H9 (cell line): Measurements from ENCODE around the gene MID1. TPM values are rescaled to one million over a fixed set of nuclear protein-coding genes. Genes with fewer than 3 reads are reported as not detected.

Experiments used
- DNase-seq: peaks from one replicate; pipeline ENCODE4 v3.0.0-alpha.2; 2017
- H2AFZ ChIP-seq: one replicate; pipeline ENCODE4 v1.6.1; 2013; ENCODE audit warnings: mild to moderate bottlenecking, low read length, control low read depth, moderate library complexity
- H2AK5ac ChIP-seq: 2 replicates; pipeline ENCODE4 v1.6.1; 2013; ENCODE audit warnings: low read length, control low read depth, mixed read lengths; ENCODE audit not compliant: insufficient read length
- H2BK120ac ChIP-seq: one replicate; pipeline ENCODE4 v1.6.1; 2013; ENCODE audit warnings: low read depth, mild to moderate bottlenecking, low read length, control low read depth, inconsistent platforms; ENCODE audit not compliant: poor library complexity, severe bottlenecking
- H2BK12ac ChIP-seq: 2 replicates; pipeline ENCODE4 v1.6.1; 2013; ENCODE audit warnings: low read length, control low read depth, mixed read lengths, low read depth; ENCODE audit not compliant: insufficient read length
- H2BK15ac ChIP-seq: 2 replicates; pipeline ENCODE4 v1.6.1; 2013; ENCODE audit warnings: low read depth, low read length, control low read depth
- H2BK20ac ChIP-seq: one replicate; pipeline ENCODE4 v1.6.1; 2013; ENCODE audit warnings: low read depth, mild to moderate bottlenecking, low read length, control low read depth, inconsistent platforms; ENCODE audit not compliant: poor library complexity, severe bottlenecking
- H2BK5ac ChIP-seq: 2 replicates; pipeline ENCODE4 v1.6.1; 2013; ENCODE audit warnings: low read length, control low read depth, mixed read lengths; ENCODE audit not compliant: insufficient read length
- H3K14ac ChIP-seq: 2 replicates; pipeline ENCODE4 v1.6.1; 2013; ENCODE audit warnings: low read length, control low read depth; ENCODE audit not compliant: insufficient read depth
- H3K18ac ChIP-seq: 2 replicates; pipeline ENCODE4 v1.6.1; 2013; ENCODE audit warnings: low read depth, mild to moderate bottlenecking, mixed read lengths, low read length, control low read depth; ENCODE audit not compliant: insufficient read length
- H3K23ac ChIP-seq: 2 replicates; pipeline ENCODE4 v1.6.1; 2013; ENCODE audit warnings: low read length, control low read depth, mixed read lengths, low read depth; ENCODE audit not compliant: insufficient read length
- H3K23me2 ChIP-seq: 2 replicates; pipeline ENCODE4 v1.6.1; 2013; ENCODE audit warnings: low read depth, mild to moderate bottlenecking, mixed read lengths, low read length, control low read depth; ENCODE audit not compliant: insufficient read length, poor library complexity, severe bottlenecking
- H3K27ac ChIP-seq: 2 replicates; pipeline ENCODE4 v1.5.1; 2013; ENCODE audit warnings: low read length, control low read depth, mixed read lengths, low read depth; ENCODE audit not compliant: insufficient read length
- H3K27me3 ChIP-seq: 2 replicates; pipeline ENCODE4 v1.6.1; 2013; ENCODE audit warnings: low read length, control low read depth, inconsistent platforms; ENCODE audit not compliant: insufficient read depth
- H3K4ac ChIP-seq: 2 replicates; pipeline ENCODE4 v1.6.1; 2013; ENCODE audit warnings: low read depth, mild to moderate bottlenecking, control low read depth, inconsistent platforms, low read length, moderate library complexity
- H3K4me1 ChIP-seq: 2 replicates; pipeline ENCODE4 v1.6.1; 2013; ENCODE audit warnings: low read length, control low read depth, inconsistent platforms; ENCODE audit not compliant: insufficient read depth
- H3K4me2 ChIP-seq: 2 replicates; pipeline ENCODE4 v1.6.1; 2013; ENCODE audit warnings: low read length, control low read depth, mixed read lengths; ENCODE audit not compliant: insufficient read length, insufficient read depth
- H3K56ac ChIP-seq: 2 replicates; pipeline ENCODE4 v1.6.1; 2013; ENCODE audit warnings: low read depth, mild to moderate bottlenecking, mixed read lengths, low read length, control low read depth; ENCODE audit not compliant: insufficient read length
- H3K79me1 ChIP-seq: 2 replicates; pipeline ENCODE4 v1.6.1; 2013; ENCODE audit warnings: low read depth, mild to moderate bottlenecking, moderate library complexity, low read length, control low read depth, inconsistent platforms; ENCODE audit not compliant: insufficient read depth, poor library complexity, severe bottlenecking
- H3K79me2 ChIP-seq: 2 replicates; pipeline ENCODE4 v1.6.1; 2013; ENCODE audit warnings: low read length, control low read depth, inconsistent platforms; ENCODE audit not compliant: insufficient read depth
- H3K9ac ChIP-seq: 2 replicates; pipeline ENCODE4 v1.6.1; 2013; ENCODE audit warnings: low read length, control low read depth, mixed read lengths; ENCODE audit not compliant: insufficient read length; ENCODE audit errors: extremely low read depth
- H3K9me3 ChIP-seq: one replicate; pipeline ENCODE4 v1.6.1; 2013; ENCODE audit warnings: low read depth, low read length, inconsistent platforms; ENCODE audit not compliant: control insufficient read depth
- H3T11ph ChIP-seq: one replicate; pipeline ENCODE4 v1.6.1; 2013; ENCODE audit warnings: mild to moderate bottlenecking, low read length, control low read depth, inconsistent platforms
- H4K20me1 ChIP-seq: one replicate; pipeline ENCODE4 v1.6.1; 2013; ENCODE audit not compliant: control insufficient read depth, insufficient read length, insufficient read depth
- H4K5ac ChIP-seq: 2 replicates; pipeline ENCODE4 v1.6.1; 2013; ENCODE audit warnings: low read depth, mild to moderate bottlenecking, mixed read lengths, low read length, control low read depth; ENCODE audit not compliant: insufficient read length
- H4K8ac ChIP-seq: replicated peaks from 2 replicates; pipeline ENCODE4 v1.6.1; 2013; ENCODE audit warnings: low read length, control low read depth, mixed read lengths, low read depth; ENCODE audit not compliant: insufficient read length
- H4K91ac ChIP-seq: 2 replicates; pipeline ENCODE4 v1.6.1; 2013; ENCODE audit warnings: low read depth, mild to moderate bottlenecking, moderate library complexity, mixed read lengths, low read length, control low read depth; ENCODE audit not compliant: insufficient read length
- H3K27ac Mint-ChIP-seq, 3 experiments: 2 replicates in 2 of 3; 3 replicates in 1 of 3; pipeline ENCODE4 v1.8.0; 2020 to 2021; ENCODE audit warnings: mixed read lengths in 3 of 3, mild to moderate bottlenecking in 1 of 3, moderate library complexity in 1 of 3
- H3K27me3 Mint-ChIP-seq: 2 replicates; pipeline ENCODE4 v1.8.0; 2021; ENCODE audit warnings: low read depth, mild to moderate bottlenecking, moderate library complexity, mixed read lengths
- H3K36me3 Mint-ChIP-seq, 3 experiments: 2 replicates in 2 of 3; 3 replicates in 1 of 3; pipeline ENCODE4 v1.8.0; 2020 to 2021; ENCODE audit warnings: low read depth in 3 of 3, mixed read lengths in 3 of 3; ENCODE audit not compliant: insufficient read depth in 1 of 3
- H3K4me1 Mint-ChIP-seq, 2 experiments: 2 replicates each; pipeline ENCODE4 v1.8.0; 2020; ENCODE audit warnings: mixed read lengths in 2 of 2
- H3K4me3 Mint-ChIP-seq, 2 experiments: 2 replicates in 1 of 2; 3 replicates in 1 of 2; pipeline ENCODE4 v1.8.0; 2020 to 2021; ENCODE audit warnings: mild to moderate bottlenecking in 2 of 2, mixed read lengths in 2 of 2, moderate library complexity in 1 of 2
- H3K9me3 Mint-ChIP-seq, 2 experiments: 2 replicates in 1 of 2; 3 replicates in 1 of 2; pipeline ENCODE4 v1.8.0; 2020; ENCODE audit warnings: mild to moderate bottlenecking in 2 of 2, mixed read lengths in 2 of 2, moderate library complexity in 1 of 2
- CTCF ChIP-seq: fragments of 200-600 bp; sonication (generic); conservative IDR thresholded peaks from 3 replicates; pipeline ENCODE4 v1.8.0; 2021; ENCODE audit warnings: antibody characterized with exemption, mild to moderate bottlenecking
- WGBS: extraction: QIAGEN DNeasy Blood & Tissue Kit; methylation state at CpG from one replicate; pipeline ENCODE4 v1.1.7; 2013; ENCODE audit warnings: missing lambda C conversion rate, low lambda C conversion rate, mixed read lengths; ENCODE audit not compliant: insufficient read length; ENCODE audit errors: extremely low coverage; 5-methylcytosine and 5-hydroxymethylcytosine counted together
- total RNA-seq: library from RNA; stranded (reverse); gene quantifications from 2 replicates; pipeline ENCODE4 v1.2.1, GENCODE V29; 2021

The MID1 gene
- total RNA-seq, 1 experiment from 2014 or later, result 32.9 TPM

GRCh38 chrX:10482261-10482660, 138.1 kb downstream of the MID1 start:
- peaks cover 2% of the 10 kb centered on the region; the same call in 1 of the 2 replicates for H3K4me1 ChIP-seq
- TF ChIP-seq CTCF, result no peak
- H3T11ph ChIP-seq, result no peak overlapping the region
- H3K4me1 Mint-ChIP-seq, result peaks cover 8 to 18% of the 10 kb centered on the region in 2 experiments
- peaks cover 33 to 39% of the 10 kb centered on the region in 2 experiments; a peak in 4 of 5 replicates for H3K9me3 Mint-ChIP-seq
- H3K27me3 ChIP-seq, result no peaks in the 10 kb centered on the region
- no peak overlapping the region for H3K4me3 Mint-ChIP-seq
- H3K23ac ChIP-seq, result no peak overlapping the region
- no CpG with 5 or more reads among the region's 9 CpGs for WGBS
- no peak overlapping the region for H2BK20ac ChIP-seq
- no peaks in the 10 kb centered on the region for H3K79me1 ChIP-seq
- no peak overlapping the region for H4K91ac ChIP-seq
- H3K27ac ChIP-seq, result no peak overlapping the region
- peaks cover 29 to 41% (median 30%) of the 10 kb centered on the region in 3 experiments for H3K36me3 Mint-ChIP-seq
- H3K27me3 Mint-ChIP-seq, result no peaks in the 10 kb centered on the region
- H3K56ac ChIP-seq, result no peak overlapping the region
- peaks cover 4% of the 10 kb centered on the region; the same call in 1 of the 2 replicates for H3K79me2 ChIP-seq
- no peak overlapping the region for H2AK5ac ChIP-seq
- H3K18ac ChIP-seq, result no peak overlapping the region
- H2BK15ac ChIP-seq, result no peak overlapping the region
- no peak overlapping the region for H3K9ac ChIP-seq
- no peaks in the 10 kb centered on the region for H3K23me2 ChIP-seq
- H3K4me2 ChIP-seq, result no peak overlapping the region
- no peak overlapping the region for H2AFZ ChIP-seq
- H3K27ac Mint-ChIP-seq, result no peak overlapping the region
- no peaks in the 10 kb centered on the region for H4K20me1 ChIP-seq
- no peak overlapping the region for H2BK5ac ChIP-seq
- no peak overlapping the region for H2BK120ac ChIP-seq
- no peak overlapping the region for H2BK12ac ChIP-seq
- no peak overlapping the region for H3K14ac ChIP-seq
- H3K4ac ChIP-seq, result no peak overlapping the region
- no peak overlapping the region for H4K8ac ChIP-seq
- no peak for DNase-seq
- no peak overlapping the region for H4K5ac ChIP-seq
- H3K9me3 ChIP-seq, result no peaks in the 10 kb centered on the region
